ENCODE results near the gene C21orf58.

DNA sequence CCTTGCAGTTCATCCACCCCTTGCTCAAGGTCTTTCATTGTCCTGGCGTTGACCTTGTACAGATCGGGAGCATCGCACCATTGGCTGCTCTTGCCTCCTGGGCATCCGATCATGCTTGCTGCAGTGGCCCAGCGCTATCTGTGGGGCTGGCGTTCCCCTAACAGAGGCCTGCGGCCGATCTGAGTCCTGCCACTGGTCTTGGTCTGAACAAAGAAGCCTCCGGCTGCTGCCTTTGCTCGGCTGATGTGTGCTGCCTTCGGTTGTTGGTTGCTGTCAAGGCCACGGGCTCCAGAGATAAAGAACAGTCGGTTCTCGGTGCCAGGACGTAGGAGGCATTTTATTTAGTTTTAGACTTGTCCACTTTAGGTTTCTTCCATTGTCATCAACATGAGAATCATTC, 39.3 kb upstream of the C21orf58 start:
- no peak for TF ChIP-seq CTCF (conservative IDR thresholded peaks at IDR 0.05; ENCODE audit: low read depth, low read length)
- no peak for TF ChIP-seq EZH2 (IDR thresholded peaks at IDR 0.05; ENCODE audit: low read length, unreplicated experiment)
- no peak for TF ChIP-seq EZH2phosphoT487 (IDR thresholded peaks at IDR 0.05; ENCODE audit: borderline replicate concordance, low read length)
